ENCODE results near the gene NAP1L4.

Gene NAP1L4

GRCh38 chr11:2991452-2992233 lies 486 bp downstream of the NAP1L4 start:
- no peak for DNase-seq

DNA sequence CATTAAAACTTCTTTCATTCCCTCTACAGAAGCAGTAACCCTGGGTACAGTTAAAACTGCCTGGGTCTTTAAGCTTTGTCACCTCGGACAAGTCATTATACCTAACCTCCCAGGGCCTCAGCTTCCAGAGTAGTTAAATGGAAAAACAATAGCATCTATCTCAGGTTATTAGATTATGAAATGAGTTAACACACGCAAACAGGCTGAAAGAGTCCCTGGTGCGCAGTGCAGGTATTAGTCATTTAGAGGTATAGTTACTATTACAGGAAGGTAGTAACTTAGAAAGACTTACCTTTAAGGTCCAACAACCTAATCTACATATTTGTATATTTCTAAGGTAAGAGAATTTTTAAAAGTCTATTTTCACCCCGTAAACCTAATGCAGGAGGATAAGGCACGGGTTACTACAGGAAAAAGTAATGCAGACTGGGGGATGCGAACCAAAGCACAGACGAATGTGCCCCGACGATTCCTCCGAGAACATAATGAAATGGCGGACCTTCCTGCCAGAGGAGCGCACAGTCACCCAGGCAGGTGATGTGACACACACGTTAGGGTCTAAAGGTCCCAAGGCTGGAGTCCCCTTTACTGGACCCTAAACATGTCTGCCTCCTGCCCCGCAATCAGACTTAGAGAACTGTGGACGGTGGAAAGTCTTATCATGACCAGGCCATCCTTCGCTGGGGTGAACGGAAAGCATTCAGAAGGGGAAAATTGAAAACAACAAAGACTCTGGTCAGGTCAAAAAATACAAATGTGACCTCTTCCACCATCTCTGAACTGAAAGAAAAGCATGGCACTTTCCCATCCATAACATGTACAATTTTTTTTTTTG lies 1.3 kb downstream of the NAP1L4 start:
- DNase-seq = no peak

DNA sequence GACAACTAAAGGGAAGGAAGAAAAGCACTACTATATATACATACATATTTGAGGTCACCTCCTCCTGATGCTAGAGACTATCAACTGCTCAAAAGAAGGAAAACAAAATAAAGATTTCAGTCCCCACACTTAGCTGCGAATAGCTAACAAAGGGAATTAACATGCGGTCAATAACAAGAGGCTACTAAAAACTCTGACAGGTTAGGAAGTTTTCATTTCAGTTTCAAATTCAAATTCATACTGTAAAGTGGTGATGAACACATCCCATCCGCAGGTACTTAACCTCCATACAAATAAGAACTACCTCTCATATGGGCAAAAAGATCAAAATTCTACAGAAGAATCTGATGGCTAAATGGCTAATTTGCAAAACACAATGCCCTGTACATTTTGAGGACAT lies 2.6 kb downstream of the NAP1L4 start:
- no peak for DNase-seq

DNA sequence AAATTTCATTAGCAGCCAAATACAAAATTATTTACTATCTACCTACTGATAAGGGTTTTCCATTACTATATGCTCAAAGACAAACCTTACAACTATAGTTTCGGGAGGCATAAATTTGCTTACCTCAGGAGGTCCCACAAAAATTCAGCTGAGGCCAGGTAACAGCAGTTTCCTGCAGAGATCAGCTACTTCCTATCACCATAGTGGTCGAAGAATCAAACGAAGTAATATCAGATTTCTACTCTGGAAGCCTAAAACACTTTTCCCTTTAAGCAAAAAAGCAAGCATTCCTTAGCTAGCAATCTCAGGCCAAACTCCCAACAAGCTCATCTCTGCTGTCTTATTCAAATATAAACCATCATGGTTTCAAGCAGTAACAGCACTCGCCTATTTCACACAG lies 3.1 kb downstream of the NAP1L4 start:
- no peak for DNase-seq

GRCh38 chr11:2987881-2988861 lies 4.0 kb downstream of the NAP1L4 start:
- peak; percentile 10 for DNase-seq

- no peak for DNase-seq
Observed at GRCh38 chr11:2983908-2984307, 8.2 kb downstream of the NAP1L4 start.

GRCh38 chr11:2982214-2982613 lies 9.9 kb downstream of the NAP1L4 start:
- no peak for DNase-seq

DNA sequence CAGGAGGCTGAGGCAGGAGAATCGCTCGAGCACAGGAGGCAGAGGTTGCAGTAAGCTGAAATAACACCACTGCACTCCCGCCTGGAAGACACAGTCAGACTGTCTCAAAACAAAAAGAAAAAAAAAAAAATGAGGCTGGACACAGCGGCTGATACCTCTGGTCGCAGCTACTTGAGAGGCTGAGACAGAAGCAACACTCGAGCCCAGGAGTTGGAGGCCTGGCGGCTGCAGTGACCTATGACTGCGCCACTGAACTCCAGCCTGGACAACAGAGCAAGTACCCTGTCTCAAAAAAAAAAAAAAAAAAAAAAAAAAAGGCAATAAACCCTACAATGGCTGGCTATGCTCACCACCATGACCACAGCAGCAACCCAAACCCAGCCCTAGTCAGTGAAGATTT lies 11.0 kb downstream of the NAP1L4 start:
- no peak for DNase-seq

GRCh38 chr11:2980168-2980840 lies 11.8 kb downstream of the NAP1L4 start:
- no peak for DNase-seq

DNA sequence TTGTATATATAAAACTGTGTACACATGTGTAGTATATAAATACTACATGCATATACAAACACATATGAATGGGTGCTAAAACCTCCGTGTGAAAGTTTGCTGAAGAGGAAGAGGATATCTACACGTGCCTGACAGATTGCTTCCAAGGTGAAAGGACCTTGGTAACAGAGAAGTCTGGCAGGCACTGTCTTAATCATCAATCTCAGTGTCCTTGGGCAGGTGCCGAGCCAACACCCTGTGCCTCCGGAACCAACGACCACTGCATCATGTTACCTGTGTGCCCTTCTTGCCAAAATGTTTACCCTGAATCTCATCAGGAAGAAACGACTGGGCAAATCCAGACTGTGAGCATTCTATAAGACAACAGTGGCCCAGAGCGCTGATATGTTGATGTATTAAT lies 15.0 kb downstream of the NAP1L4 start:
- DNase-seq = no peak

GRCh38 chr11:2976294-2977063 lies 15.7 kb downstream of the NAP1L4 start:
- DNase-seq = no peak

GRCh38 chr11:2975594-2975993 lies 16.5 kb downstream of the NAP1L4 start:
- DNase-seq = peak; percentile 35

- DNase-seq = no peak
Observed at GRCh38 chr11:2974272-2974671, 17.9 kb downstream of the NAP1L4 start.

- DNase-seq = no peak
Observed at GRCh38 chr11:2968341-2968900, 23.7 kb downstream of the NAP1L4 start.

DNA sequence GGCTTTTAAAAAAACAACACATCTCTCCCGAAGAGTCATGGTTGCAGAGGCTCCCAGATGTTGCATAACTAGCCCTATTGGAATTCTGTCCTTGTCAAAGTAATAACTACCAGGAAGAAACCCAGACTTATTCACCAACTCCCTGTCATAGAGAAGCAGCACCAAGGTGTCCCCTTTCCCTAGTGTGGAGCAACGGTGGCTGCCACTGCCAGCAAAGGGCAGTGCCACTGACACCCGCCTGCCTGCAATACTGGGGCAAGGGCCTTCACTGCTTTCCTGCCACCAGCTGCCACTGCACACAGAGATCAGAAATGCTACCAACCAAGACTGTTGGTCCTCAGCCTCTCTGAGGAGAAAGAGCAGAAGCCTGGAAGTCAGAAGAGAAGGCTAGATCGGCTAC lies 27.3 kb downstream of the NAP1L4 start:
- DNase-seq = no peak

- no peak for DNase-seq
Observed at GRCh38 chr11:2963761-2964160, 28.4 kb downstream of the NAP1L4 start.

DNA sequence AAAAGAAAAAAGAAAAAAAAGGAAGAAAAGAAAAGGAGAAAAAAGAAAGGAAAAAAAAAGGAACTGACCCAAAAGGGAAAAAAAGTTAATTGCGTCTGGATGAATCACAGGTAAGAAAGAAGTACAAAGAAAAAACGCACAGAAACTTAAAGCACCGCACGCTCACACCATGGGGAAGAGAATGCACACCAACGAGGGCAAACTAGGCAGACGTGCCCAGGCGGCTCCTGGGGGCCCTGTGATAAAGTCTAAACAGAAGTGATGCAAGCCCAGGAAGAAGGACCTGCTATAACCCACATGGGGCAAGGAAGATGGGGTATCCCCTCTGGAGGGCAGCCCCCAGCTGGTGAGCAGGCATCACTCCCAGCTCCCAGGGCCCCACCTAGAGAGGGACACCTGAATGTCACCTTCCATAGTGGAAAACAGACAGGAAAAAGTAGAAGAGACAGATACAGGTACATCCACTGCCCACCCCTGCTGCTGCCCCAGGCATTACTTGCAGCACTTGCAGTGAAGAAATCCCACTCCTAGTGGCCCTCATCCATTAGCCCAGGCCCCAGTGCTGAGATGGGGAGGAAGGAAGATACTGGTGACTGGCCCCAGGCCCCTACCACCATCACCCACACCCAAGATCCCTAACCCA lies 28.9 kb downstream of the NAP1L4 start:
- DNase-seq = no peak

DNA sequence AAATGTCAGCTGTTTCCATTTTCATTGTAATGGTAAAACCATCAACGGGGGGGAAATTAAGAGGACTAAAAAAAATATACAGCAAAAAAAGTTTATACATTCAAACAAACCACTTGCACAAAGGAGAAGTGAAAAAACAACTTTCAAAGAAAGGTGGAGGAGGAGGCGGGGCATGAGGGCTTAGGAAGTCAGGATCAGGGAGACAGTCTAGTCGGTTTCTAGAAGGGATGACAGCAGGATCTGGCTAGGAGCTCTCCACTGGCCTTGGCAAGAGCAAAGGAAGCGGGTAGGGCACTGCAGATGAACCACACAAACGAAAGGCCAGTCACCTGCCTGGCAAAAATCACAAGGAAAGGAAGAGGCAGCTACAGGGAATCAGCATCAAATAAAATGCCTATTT lies 31.0 kb downstream of the NAP1L4 start:
- no peak for DNase-seq

GRCh38 chr11:2960139-2960538 lies 32.0 kb downstream of the NAP1L4 start:
- DNase-seq = no peak

- DNase-seq = no peak
Observed at GRCh38 chr11:2958251-2958650, 33.9 kb downstream of the NAP1L4 start.

Data from effector CD8-positive, alpha-beta T cell (primary cell).